Measurements from ENCODE around the gene LDLRAP1.

Gene LDLRAP1

GRCh38 chr1:25554886-25555752 is 11.7 kb downstream of the LDLRAP1 start:
- H3F3A ChIP-seq (ENCODE audit: insufficient read depth): no peaks in the 10 kb centered on the region
- H4K20me1 ChIP-seq (ENCODE audit: low read depth, low read length): no peaks in the 10 kb centered on the region
- no peaks in the 10 kb centered on the region for H3K9me2 ChIP-seq (replicated peaks; ENCODE audit: insufficient read depth, low read length)
- H3K9ac ChIP-seq (ENCODE audit: low read length): no peak overlapping the region
- no peak overlapping the region for H3K4me3 ChIP-seq (ENCODE audit: insufficient read depth, low read length, poor library complexity, severe bottlenecking)
- H3K79me2 ChIP-seq (ENCODE audit: insufficient read depth, low read length): no peaks in the 10 kb centered on the region
- TF ChIP-seq EZH2phosphoT487 (conservative IDR thresholded peaks at IDR 0.05; ENCODE audit: low read length): no peak
- H3K27me3 ChIP-seq (ENCODE audit: low read length): no peaks in the 10 kb centered on the region
- H2AFZ ChIP-seq (ENCODE audit: low read depth, low read length, severe bottlenecking): no peak overlapping the region
- no peak overlapping the region for H3K4me2 ChIP-seq (ENCODE audit: low read depth, low read length, poor library complexity, severe bottlenecking)
- no peaks in the 10 kb centered on the region for H3K9me3 ChIP-seq (ENCODE audit: insufficient read depth, low read length)
- no peak overlapping the region for H3K27ac ChIP-seq (ENCODE audit: low read depth, low read length)
- no peaks in the 10 kb centered on the region for H3K36me3 ChIP-seq (ENCODE audit: low read length)

- Histone ChIP-seq H3K4me3 (ENCODE audit: insufficient read depth, low read length, poor library complexity, severe bottlenecking) (no peak overlapping the region), H4K20me1 (ENCODE audit: low read depth, low read length) (no peaks in the 10 kb centered on the region), H3K9ac (ENCODE audit: low read length) (no peak overlapping the region), H3K9me3 (ENCODE audit: insufficient read depth, low read length) (no peaks in the 10 kb centered on the region), H3F3A (ENCODE audit: insufficient read depth) (no peaks in the 10 kb centered on the region), H3K9me2 (replicated peaks; ENCODE audit: insufficient read depth, low read length) (no peaks in the 10 kb centered on the region), H3K4me2 (ENCODE audit: low read depth, low read length, poor library complexity, severe bottlenecking) (no peak overlapping the region), H3K36me3 (ENCODE audit: low read length) (no peaks in the 10 kb centered on the region), H3K27me3 (ENCODE audit: low read length) (no peaks in the 10 kb centered on the region), H2AFZ (ENCODE audit: low read depth, low read length, severe bottlenecking) (no peak overlapping the region), H3K27ac (ENCODE audit: low read depth, low read length) (no peak overlapping the region), H3K79me2 (ENCODE audit: insufficient read depth, low read length) (no peaks in the 10 kb centered on the region)
- TF ChIP-seq, protein P1, sequence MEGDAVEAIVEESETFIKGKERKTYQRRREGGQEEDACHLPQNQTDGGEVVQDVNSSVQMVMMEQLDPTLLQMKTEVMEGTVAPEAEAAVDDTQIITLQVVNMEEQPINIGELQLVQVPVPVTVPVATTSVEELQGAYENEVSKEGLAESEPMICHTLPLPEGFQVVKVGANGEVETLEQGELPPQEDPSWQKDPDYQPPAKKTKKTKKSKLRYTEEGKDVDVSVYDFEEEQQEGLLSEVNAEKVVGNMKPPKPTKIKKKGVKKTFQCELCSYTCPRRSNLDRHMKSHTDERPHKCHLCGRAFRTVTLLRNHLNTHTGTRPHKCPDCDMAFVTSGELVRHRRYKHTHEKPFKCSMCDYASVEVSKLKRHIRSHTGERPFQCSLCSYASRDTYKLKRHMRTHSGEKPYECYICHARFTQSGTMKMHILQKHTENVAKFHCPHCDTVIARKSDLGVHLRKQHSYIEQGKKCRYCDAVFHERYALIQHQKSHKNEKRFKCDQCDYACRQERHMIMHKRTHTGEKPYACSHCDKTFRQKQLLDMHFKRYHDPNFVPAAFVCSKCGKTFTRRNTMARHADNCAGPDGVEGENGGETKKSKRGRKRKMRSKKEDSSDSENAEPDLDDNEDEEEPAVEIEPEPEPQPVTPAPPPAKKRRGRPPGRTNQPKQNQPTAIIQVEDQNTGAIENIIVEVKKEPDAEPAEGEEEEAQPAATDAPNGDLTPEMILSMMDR (IDR thresholded peaks at IDR 0.05; ENCODE audit: insufficient read depth, low read length, poor library complexity, severe bottlenecking): no peak
- no peak for TF ChIP-seq EZH2phosphoT487 (conservative IDR thresholded peaks at IDR 0.05; ENCODE audit: low read length)
Measured at GRCh38 chr1:25555753-25556092, 12.3 kb downstream of the LDLRAP1 start.

DNA sequence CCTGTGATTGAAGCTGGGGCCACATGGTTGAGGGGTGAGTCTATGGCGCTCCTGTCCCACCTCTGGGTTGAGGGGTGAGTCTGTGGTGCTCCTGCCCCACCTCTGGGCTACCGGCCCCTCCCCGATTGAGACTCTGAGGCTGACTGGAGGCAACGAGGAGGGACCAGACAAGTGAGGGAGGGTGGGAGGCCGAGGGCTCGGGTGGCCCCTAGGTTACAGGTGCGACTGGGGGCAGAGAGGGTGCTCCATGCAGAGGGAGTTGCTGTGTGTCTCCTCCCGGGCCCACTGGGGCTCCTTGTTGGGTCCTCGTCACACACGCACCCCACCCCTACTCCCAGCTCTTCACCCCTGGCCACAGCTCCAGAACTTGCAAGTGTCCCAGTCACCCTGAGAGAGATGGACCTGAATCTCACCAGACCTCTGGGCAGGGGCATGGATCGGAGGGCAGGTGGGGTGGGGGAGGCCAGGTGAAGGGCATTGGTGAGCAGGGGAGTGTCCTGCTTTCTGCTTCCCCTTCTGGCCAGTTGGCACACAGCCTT is 12.8 kb downstream of the LDLRAP1 start:
- Histone ChIP-seq H4K20me1 (ENCODE audit: low read depth, low read length) (no peaks in the 10 kb centered on the region), H3K9me2 (replicated peaks; ENCODE audit: insufficient read depth, low read length) (no peaks in the 10 kb centered on the region), H3K27me3 (ENCODE audit: low read length) (no peaks in the 10 kb centered on the region), H3K9me3 (ENCODE audit: insufficient read depth, low read length) (no peaks in the 10 kb centered on the region), H3K36me3 (ENCODE audit: low read length) (no peaks in the 10 kb centered on the region), H3F3A (ENCODE audit: insufficient read depth) (no peaks in the 10 kb centered on the region), H3K4me3 (ENCODE audit: insufficient read depth, low read length, poor library complexity, severe bottlenecking) (no peak overlapping the region), H3K79me2 (ENCODE audit: insufficient read depth, low read length) (no peaks in the 10 kb centered on the region), H3K27ac (ENCODE audit: low read depth, low read length) (no peak overlapping the region), H2AFZ (ENCODE audit: low read depth, low read length, severe bottlenecking) (no peak overlapping the region), H3K9ac (ENCODE audit: low read length) (no peak overlapping the region), H3K4me2 (ENCODE audit: low read depth, low read length, poor library complexity, severe bottlenecking) (no peak overlapping the region)
- no peak for TF ChIP-seq EZH2phosphoT487 (conservative IDR thresholded peaks at IDR 0.05; ENCODE audit: low read length)

DNA sequence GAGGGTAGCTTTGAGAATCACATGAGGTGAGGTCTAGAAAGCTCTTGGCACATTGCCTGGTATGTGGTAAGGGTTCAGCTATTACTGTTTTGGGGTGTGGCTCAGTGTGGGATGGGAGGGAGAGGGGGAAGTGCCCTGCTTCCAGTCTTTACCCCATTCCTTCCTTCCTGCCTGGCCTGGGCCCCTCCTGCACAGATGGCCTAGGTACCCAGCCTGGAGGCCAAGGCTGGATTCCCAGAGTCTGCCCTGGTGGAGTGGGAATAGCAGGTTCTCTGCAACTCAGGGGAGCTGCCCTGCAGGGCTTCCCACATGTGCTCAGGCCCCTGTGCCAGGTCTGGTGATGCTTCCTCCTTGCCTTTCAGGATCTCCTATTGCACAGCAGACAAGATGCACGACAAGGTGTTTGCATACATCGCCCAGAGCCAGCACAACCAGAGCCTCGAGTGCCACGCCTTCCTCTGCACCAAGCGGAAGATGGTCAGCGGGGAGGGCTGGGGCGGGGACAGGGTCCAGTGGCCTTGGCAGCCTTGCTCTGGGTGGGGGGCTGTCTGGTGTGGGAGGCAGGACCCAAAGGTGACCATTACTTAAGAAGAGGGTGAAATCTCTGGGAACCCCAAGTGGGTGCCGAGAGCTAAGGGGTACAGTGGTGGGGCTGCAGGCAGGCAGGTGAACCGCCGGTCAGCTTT is 13.5 kb downstream of the LDLRAP1 start:
- Histone ChIP-seq H3K36me3 (ENCODE audit: low read length) (no peaks in the 10 kb centered on the region), H3K79me2 (ENCODE audit: insufficient read depth, low read length) (no peaks in the 10 kb centered on the region), H4K20me1 (ENCODE audit: low read depth, low read length) (no peaks in the 10 kb centered on the region), H3K4me3 (ENCODE audit: insufficient read depth, low read length, poor library complexity, severe bottlenecking) (no peak overlapping the region), H3F3A (ENCODE audit: insufficient read depth) (no peaks in the 10 kb centered on the region), H3K9me3 (ENCODE audit: insufficient read depth, low read length) (no peaks in the 10 kb centered on the region), H3K9me2 (replicated peaks; ENCODE audit: insufficient read depth, low read length) (no peaks in the 10 kb centered on the region), H3K27ac (ENCODE audit: low read depth, low read length) (no peak overlapping the region), H3K9ac (ENCODE audit: low read length) (no peak overlapping the region), H3K27me3 (ENCODE audit: low read length) (no peaks in the 10 kb centered on the region), H2AFZ (ENCODE audit: low read depth, low read length, severe bottlenecking) (no peak overlapping the region), H3K4me2 (ENCODE audit: low read depth, low read length, poor library complexity, severe bottlenecking) (no peak overlapping the region)
- TF ChIP-seq, protein P1 (IDR thresholded peaks at IDR 0.05; ENCODE audit: insufficient read depth, low read length, poor library complexity, severe bottlenecking): no peak
- TF ChIP-seq EZH2phosphoT487 (conservative IDR thresholded peaks at IDR 0.05; ENCODE audit: low read length): no peak
